HG03520 (cell line): Measurements from ENCODE around the gene IL1F10.

Experiments
- ATAC-seq: cut with Tn5 transposase; IDR thresholded peaks from one replicate; pipeline ENCODE4 v1.9.1; 2021; ENCODE audit warnings: mild to moderate bottlenecking, moderate library complexity; ENCODE audit not compliant: unreplicated experiment

Gene IL1F10

GRCh38 chr2:113067681-113068080, at the start of gene IL1F10:
IL1F10 (plus strand) TSS chr2:113067970; CDS start chr2:113072739, 4,769 bp downstream.
- no peak for ATAC-seq

GRCh38 chr2:113018509-113018908, 49.3 kb upstream of the IL1F10 start:
- ATAC-seq, result no peak

- ATAC-seq, result no peak
Observed at GRCh38 chr2:113021312-113021711, 46.5 kb upstream of the IL1F10 start.

- no peak for ATAC-seq
Observed at GRCh38 chr2:113024764-113025163, 43.0 kb upstream of the IL1F10 start.

- no peak for ATAC-seq
Observed at GRCh38 chr2:113025737-113026136, 42.0 kb upstream of the IL1F10 start.

- ATAC-seq, result no peak
Observed at GRCh38 chr2:113027691-113028090, 40.1 kb upstream of the IL1F10 start.

GRCh38 chr2:113028112-113028511, 39.7 kb upstream of the IL1F10 start:
- no peak for ATAC-seq

GRCh38 chr2:113032737-113033136, 35.0 kb upstream of the IL1F10 start:
- ATAC-seq, result no peak

- ATAC-seq, result no peak
Observed at GRCh38 chr2:113034016-113034415, 33.8 kb upstream of the IL1F10 start.

- no peak for ATAC-seq
Observed at GRCh38 chr2:113036763-113037162, 31.0 kb upstream of the IL1F10 start.

GRCh38 chr2:113038291-113038690, 29.5 kb upstream of the IL1F10 start:
- ATAC-seq, result no peak

- ATAC-seq, result no peak
Observed at GRCh38 chr2:113039158-113039557, 28.6 kb upstream of the IL1F10 start.

GRCh38 chr2:113039719-113040118, 28.1 kb upstream of the IL1F10 start:
- no peak for ATAC-seq

- ATAC-seq, result no peak
Observed at GRCh38 chr2:113041871-113042270, 25.9 kb upstream of the IL1F10 start.

- ATAC-seq, result no peak
Observed at GRCh38 chr2:113046465-113046864, 21.3 kb upstream of the IL1F10 start.

GRCh38 chr2:113050921-113051895, 16.6 kb upstream of the IL1F10 start:
- ATAC-seq, result no peak

- no peak for ATAC-seq
Observed at GRCh38 chr2:113052396-113052917, 15.3 kb upstream of the IL1F10 start, which contains the start of gene IL36B. IL36B (minus strand) TSS chr2:113052867.

- no peak for ATAC-seq
Observed at GRCh38 chr2:113053666-113054065, 14.1 kb upstream of the IL1F10 start.

- no peak for ATAC-seq
Observed at GRCh38 chr2:113054066-113054465, 13.7 kb upstream of the IL1F10 start.

GRCh38 chr2:113056521-113056920, 11.2 kb upstream of the IL1F10 start:
- no peak for ATAC-seq

GRCh38 chr2:113057117-113057516, 10.7 kb upstream of the IL1F10 start:
- ATAC-seq, result no peak

GRCh38 chr2:113058411-113058994, 9.3 kb upstream of the IL1F10 start:
- no peak for ATAC-seq
